Endothelial cell of umbilical vein (primary cell): ENCODE measurements around the gene PTOV1. TPM values are rescaled to one million over a fixed set of nuclear protein-coding genes. Genes with fewer than 3 reads are reported as not detected.
A peak's percentile ranks its signal among the peaks of the same experiment; 100 is the strongest.

Source experiments
- BruUV-seq: library from RNA; stranded (reverse); fragments of 400-500 nt; replicated peaks from 2 replicates; lab custom pipeline; 2021; lab: Mats Ljungman, UMichigan
- CTCF ChIA-PET: fragments of 300-600, 350-600 bp; sonication (Branson Sonifier 250); formaldehyde crosslinking; loops from one replicate; lab custom pipeline; 2021; ENCODE audit warnings: antibody characterized with exemption, inconsistent platforms; lab: Charles Lee
- POLR2A ChIA-PET: fragments of 300-600, 350-600 bp; sonication (Branson Sonifier 250); formaldehyde crosslinking; loops from one replicate; lab custom pipeline; 2021; ENCODE audit warnings: antibody characterized with exemption, inconsistent platforms; lab: Charles Lee
- DNase-seq: peaks from one replicate; pipeline ENCODE4 v3.0.0-alpha.2; 2011; ENCODE audit warnings: low read depth, low spot score
- FAIRE-seq: peaks from 2 replicates; lab custom pipeline; 2011; peaks lifted over from hg19 to GRCh38; lab: Jason Lieb, UNC
- H2AFZ ChIP-seq: 2 replicates; pipeline ENCODE4 v1.6.0; 2012; ENCODE audit warnings: low read depth, low read length, control low read depth, inconsistent platforms
- H3K27ac ChIP-seq: 2 replicates; pipeline ENCODE4 v1.5.1; 2011; ENCODE audit warnings: low read depth, mild to moderate bottlenecking, control low read depth, low read length, moderate library complexity; ENCODE audit not compliant: insufficient read depth
- H3K27me3 ChIP-seq, 2 experiments: 2 replicates each; pipeline versions ENCODE4 v1.6.0 to v1.6.1; 2011; ENCODE audit warnings: low read length in 2 of 2, mixed read lengths in 1 of 2; ENCODE audit not compliant: control insufficient read depth in 2 of 2, insufficient read depth in 2 of 2
- H3K36me3 ChIP-seq, 2 experiments: 2 replicates in 1 of 2; 3 replicates in 1 of 2; pipeline ENCODE4 v1.5.1; 2011; ENCODE audit warnings: low read length in 2 of 2, mild to moderate bottlenecking in 1 of 2, moderate library complexity in 1 of 2; ENCODE audit not compliant: control insufficient read depth in 2 of 2, insufficient read depth in 2 of 2; ENCODE audit errors: extremely low read depth in 1 of 2
- H3K4me1 ChIP-seq: 3 replicates; pipeline ENCODE4 v1.5.1; 2011; ENCODE audit warnings: mild to moderate bottlenecking, low read length; ENCODE audit not compliant: control insufficient read depth, insufficient read depth; ENCODE audit errors: extremely low read depth
- H3K4me2 ChIP-seq: 2 replicates; pipeline ENCODE4 v1.6.1; 2011; ENCODE audit warnings: low read length, control low read depth, mixed read lengths; ENCODE audit not compliant: insufficient read depth
- H3K4me3 ChIP-seq, 3 experiments: fragments of 200-600 bp in 1 of 3; sonication (generic), shearing (Covaris generic) in 1 of 3; replicated peaks in 1 of 3; 2 replicates each; pipeline ENCODE4 v1.5.1; 2011 to 2016; ENCODE audit warnings: control low read depth in 3 of 3, low read length in 3 of 3, mild to moderate bottlenecking in 2 of 3, inconsistent platforms in 1 of 3, low read depth in 1 of 3, moderate library complexity in 1 of 3; ENCODE audit not compliant: insufficient read depth in 1 of 3
- H3K79me2 ChIP-seq: 2 replicates; pipeline ENCODE4 v1.6.0; 2012; ENCODE audit warnings: low read length, inconsistent platforms; ENCODE audit not compliant: control insufficient read depth, insufficient read depth
- H3K9ac ChIP-seq: replicated peaks from 2 replicates; pipeline ENCODE3; 2011; ENCODE audit warnings: low read length, control low read depth; ENCODE audit not compliant: insufficient read depth; ENCODE audit errors: extremely low read depth
- H3K9me1 ChIP-seq: replicated peaks from 3 replicates; pipeline ENCODE4 v1.6.0; 2011; ENCODE audit warnings: mild to moderate bottlenecking, low read length; ENCODE audit not compliant: control insufficient read depth, insufficient read depth; ENCODE audit errors: extremely low read depth
- H3K9me3 ChIP-seq: replicated peaks from 2 replicates; pipeline ENCODE4 v1.5.1; 2012; ENCODE audit warnings: low read length, inconsistent platforms; ENCODE audit not compliant: control insufficient read depth, insufficient read depth
- H4K20me1 ChIP-seq: replicated peaks from 2 replicates; pipeline ENCODE3; 2011; ENCODE audit warnings: mild to moderate bottlenecking, low read length; ENCODE audit not compliant: control insufficient read depth, insufficient read depth; ENCODE audit errors: extremely low read depth
- FOS ChIP-seq: IDR thresholded peaks from 2 replicates; pipeline ENCODE4 v1.6.1; 2011; ENCODE audit warnings: mild to moderate bottlenecking, low read length, moderate library complexity, borderline replicate concordance; ENCODE audit not compliant: insufficient read depth
- GATA2 ChIP-seq: IDR thresholded peaks from 2 replicates; pipeline ENCODE4 v1.7.0; 2011; ENCODE audit warnings: low read depth, mild to moderate bottlenecking, moderate library complexity, mixed read lengths, low read length; ENCODE audit not compliant: insufficient read length, insufficient read depth
- JUN ChIP-seq: IDR thresholded peaks from 2 replicates; pipeline ENCODE4 v1.6.1; 2011; ENCODE audit warnings: borderline replicate concordance, low read depth; ENCODE audit not compliant: insufficient read length, insufficient read depth
- MYC ChIP-seq: IDR thresholded peaks from one replicate; pipeline ENCODE4 v1.6.1; 2011; ENCODE audit warnings: mild to moderate bottlenecking, low read depth, low read length
- POLR2A ChIP-seq: IDR thresholded peaks from 2 replicates; pipeline ENCODE4 v1.6.1; 2012; ENCODE audit warnings: low read depth, mild to moderate bottlenecking, control low read depth, low read length
- POLR2AphosphoS5 ChIP-seq: IDR thresholded peaks from 2 replicates; pipeline ENCODE4 v1.6.1; 2012; ENCODE audit warnings: low read depth, mild to moderate bottlenecking, control low read depth, low read length, moderate library complexity; ENCODE audit not compliant: insufficient read depth
- dilution Hi-C: fragments of 300-500 bp; cut with MboI; formaldehyde crosslinking; loops from one replicate; pipeline ENCODE4 v1.15.0; 2019; ENCODE audit warnings: low sequenced_read_pairs; ENCODE audit not compliant: extremely low pct_ligation_motif_present
- intact Hi-C: fragments of 100-400 bp; cut with micrococcal nuclease; formaldehyde crosslinking; loops from one replicate; pipeline ENCODE4 v1.10.0; 2022
- polyA plus RNA-seq, 4 experiments: library from polyadenylated mRNA; depleted of rRNA in 3 of 4; stranded (reverse) in 3 of 4; unstranded in 1 of 4; fragments of >200 nt; gene quantifications; 2 replicates each; pipeline versions ENCODE4 v1.2.1 to v1.2.3, GENCODE V29; 2011 to 2012; ENCODE audit warnings: missing spikeins in 1 of 4
- total RNA-seq: library from RNA; stranded (reverse); gene quantifications from 2 replicates; pipeline ENCODE4 v1.2.3, GENCODE V29; 2021
- TF ChIP-seq, protein P1 (sequence below), 2 donors: IDR thresholded peaks; 1 replicate in 1 of 2; 2 replicates in 1 of 2; pipeline ENCODE4 v1.5.1; 2011; ENCODE audit warnings: low read length in 2 of 2, mild to moderate bottlenecking in 2 of 2, moderate library complexity in 2 of 2, control low read depth in 1 of 2, inconsistent platforms in 1 of 2, low read depth in 1 of 2; ENCODE audit not compliant: insufficient read depth in 1 of 2; ENCODE audit errors: extremely low read depth in 1 of 2
- TF ChIP-seq, protein P2 (sequence below): IDR thresholded peaks from 2 replicates; pipeline ENCODE4 v1.6.1; 2011; ENCODE audit not compliant: insufficient read depth, insufficient read length

PTOV1 gene
- total and polyA plus RNA-seq, 2 donors (not counting 3 experiments of a cell fraction or from before 2014, with no cell fraction given) = 116 to 184 TPM

DNA sequence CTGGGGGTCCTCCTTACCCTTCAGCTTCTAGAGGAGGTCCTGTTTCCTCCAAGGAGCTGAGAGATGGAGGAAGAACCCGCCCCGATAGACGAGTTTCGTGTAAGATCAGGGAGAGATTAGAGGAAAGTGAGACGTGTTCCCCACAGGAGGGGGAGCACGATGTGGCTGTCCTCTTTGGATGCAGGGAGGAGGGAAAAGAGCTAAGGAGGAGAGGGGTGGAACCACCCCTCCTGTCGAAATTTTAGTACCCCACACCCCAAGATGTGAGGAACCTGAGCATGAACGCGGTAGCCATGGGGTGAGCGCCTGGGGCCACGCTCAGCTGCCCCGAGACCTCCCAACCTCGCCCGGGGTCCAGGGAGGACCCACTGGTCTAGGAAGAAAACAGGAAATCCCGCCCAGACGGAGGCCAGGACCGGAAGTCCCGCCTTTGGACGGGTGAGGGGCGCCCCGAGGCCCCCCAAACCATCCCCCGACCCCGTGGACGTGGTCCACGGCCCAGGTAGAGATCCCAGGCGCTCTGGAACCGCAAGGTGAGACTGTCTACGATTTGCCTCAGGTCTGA is 25.0 kb downstream of the PTOV1 start:
- Histone ChIP-seq H3K36me3 (peaks cover 1 to 18% of the 10 kb centered on the region in 2 experiments), H4K20me1 (no peaks in the 10 kb centered on the region), H3K79me2 (peaks cover 18% of the 10 kb centered on the region), H2AFZ (peak overlapping the region; percentile 39), H3K4me2 (peak overlapping the region; percentile 81), H3K4me3 (peak overlapping the region; percentile 38 to 81 (median 70)), H3K9me3 (no peaks in the 10 kb centered on the region), H3K9ac (peak overlapping the region; percentile 91), H3K27me3 (no peaks in the 10 kb centered on the region), H3K27ac (peak overlapping the region; percentile 84), H3K9me1 (no peaks in the 10 kb centered on the region), H3K4me1 (peaks cover 14% of the 10 kb centered on the region)
- POLR2A ChIA-PET = interaction anchor here (0.9 kb wide), 1 partner anchor 54 kb away, joined by 6 read pairs; the partner anchor contains the start of gene NUP62
- peak; percentile 72 for DNase-seq
- TF ChIP-seq, protein P1, sequence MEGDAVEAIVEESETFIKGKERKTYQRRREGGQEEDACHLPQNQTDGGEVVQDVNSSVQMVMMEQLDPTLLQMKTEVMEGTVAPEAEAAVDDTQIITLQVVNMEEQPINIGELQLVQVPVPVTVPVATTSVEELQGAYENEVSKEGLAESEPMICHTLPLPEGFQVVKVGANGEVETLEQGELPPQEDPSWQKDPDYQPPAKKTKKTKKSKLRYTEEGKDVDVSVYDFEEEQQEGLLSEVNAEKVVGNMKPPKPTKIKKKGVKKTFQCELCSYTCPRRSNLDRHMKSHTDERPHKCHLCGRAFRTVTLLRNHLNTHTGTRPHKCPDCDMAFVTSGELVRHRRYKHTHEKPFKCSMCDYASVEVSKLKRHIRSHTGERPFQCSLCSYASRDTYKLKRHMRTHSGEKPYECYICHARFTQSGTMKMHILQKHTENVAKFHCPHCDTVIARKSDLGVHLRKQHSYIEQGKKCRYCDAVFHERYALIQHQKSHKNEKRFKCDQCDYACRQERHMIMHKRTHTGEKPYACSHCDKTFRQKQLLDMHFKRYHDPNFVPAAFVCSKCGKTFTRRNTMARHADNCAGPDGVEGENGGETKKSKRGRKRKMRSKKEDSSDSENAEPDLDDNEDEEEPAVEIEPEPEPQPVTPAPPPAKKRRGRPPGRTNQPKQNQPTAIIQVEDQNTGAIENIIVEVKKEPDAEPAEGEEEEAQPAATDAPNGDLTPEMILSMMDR (IDR thresholded peaks at IDR 0.05; ENCODE audit: extremely low read depth in 1 of 2, insufficient read depth in 1 of 2, low read depth in 1 of 2, low read length in 2 of 2) = no peak
- TF ChIP-seq FOS = no peak
- TF ChIP-seq JUN = no peak
- TF ChIP-seq POLR2A = peak; percentile 70
- no peak for TF ChIP-seq GATA2
- TF ChIP-seq POLR2AphosphoS5 = peak; percentile 64
- TF ChIP-seq MYC = no peak
- TF ChIP-seq, protein P2, sequence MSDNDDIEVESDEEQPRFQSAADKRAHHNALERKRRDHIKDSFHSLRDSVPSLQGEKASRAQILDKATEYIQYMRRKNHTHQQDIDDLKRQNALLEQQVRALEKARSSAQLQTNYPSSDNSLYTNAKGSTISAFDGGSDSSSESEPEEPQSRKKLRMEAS = no peak
- CTCF ChIA-PET = interaction anchor here (1.6 kb wide), 1 partner anchor 8 kb away, joined by 4 read pairs; the partner anchor contains the start of gene PNKP
- dilution Hi-C loops = no loop called here
- BruUV-seq = no TSS peak
- intact Hi-C loops = loop anchor here (1.0 to 5.0 kb wide), 4 partner anchors 63 to 424 kb away; partner anchors contain the start of genes ALDH16A1, FUZ, PIH1D1 and RRAS
- FAIRE-seq = peak; percentile 76
